Liver (tissue), 9 donors: ENCODE results near the gene CIBAR2. TPM values are rescaled to one million over a fixed set of nuclear protein-coding genes. Genes with fewer than 3 reads are reported as not detected.

Source experiments
- DNase-seq: peaks from one replicate; pipeline ENCODE4 v3.0.0-alpha.2; 2017; ENCODE audit warnings: low spot score
- H3K27ac ChIP-seq, 2 donors: one replicate each; pipeline ENCODE4 v1.7.0; 2013; ENCODE audit warnings: inconsistent platforms in 2 of 2, low read length in 2 of 2, control low read depth in 1 of 2, low read depth in 1 of 2, mild to moderate bottlenecking in 1 of 2
- H3K27me3 ChIP-seq, 4 donors: one replicate each; pipeline versions ENCODE4 v1.6.1 to v1.7.0; 2013; ENCODE audit warnings: low read length in 3 of 4, inconsistent platforms in 1 of 4, mild to moderate bottlenecking in 1 of 4, moderate library complexity in 1 of 4; ENCODE audit not compliant: control insufficient read depth in 4 of 4, insufficient read depth in 4 of 4
- H3K36me3 ChIP-seq, 4 donors: one replicate each; pipeline versions ENCODE4 v1.6.1 to v1.7.0; 2013; ENCODE audit warnings: low read length in 3 of 4, mild to moderate bottlenecking in 3 of 4, low read depth in 1 of 4, moderate library complexity in 1 of 4; ENCODE audit not compliant: control insufficient read depth in 4 of 4, insufficient read depth in 3 of 4
- H3K4me1 ChIP-seq, 4 donors: one replicate each; pipeline versions ENCODE4 v1.6.1 to v1.7.0; 2013; ENCODE audit warnings: low read length in 3 of 4, mild to moderate bottlenecking in 3 of 4, moderate library complexity in 1 of 4; ENCODE audit not compliant: control insufficient read depth in 4 of 4, insufficient read depth in 4 of 4
- H3K4me3 ChIP-seq, 3 donors: one replicate each; pipeline versions ENCODE4 v1.6.1 to v1.7.0; 2013; ENCODE audit warnings: low read length in 3 of 3, control low read depth in 1 of 3, low read depth in 1 of 3, mild to moderate bottlenecking in 1 of 3
- H3K9ac ChIP-seq, 2 donors: one replicate each; pipeline ENCODE4 v1.7.0; 2013; ENCODE audit warnings: low read length in 2 of 2, mild to moderate bottlenecking in 2 of 2, moderate library complexity in 2 of 2, control low read depth in 1 of 2, low read depth in 1 of 2
- H3K9me3 ChIP-seq, 4 donors: one replicate each; pipeline versions ENCODE4 v1.6.1 to v1.7.0; 2013; ENCODE audit warnings: low read length in 3 of 4; ENCODE audit not compliant: control insufficient read depth in 4 of 4
- ATF3 ChIP-seq: IDR thresholded peaks from 2 replicates; pipeline ENCODE4 v1.6.1; 2016; ENCODE audit warnings: antibody characterized with exemption
- CTCF ChIP-seq: fragments of 150-350 bp; IDR thresholded peaks from 2 replicates; pipeline ENCODE4 v1.5.1; 2017; ENCODE audit warnings: improper control_type of control experiment, low read depth, low read length; ENCODE audit not compliant: missing input control
- EGR1 ChIP-seq, 2 donors: IDR thresholded peaks; 2 replicates each; pipeline ENCODE4 v1.6.1; 2016 to 2018; ENCODE audit warnings: antibody characterized with exemption in 2 of 2, low read depth in 2 of 2
- FOXA1 ChIP-seq: IDR thresholded peaks from 2 replicates; pipeline ENCODE4 v1.6.1; 2016; ENCODE audit warnings: antibody characterized with exemption
- FOXA2 ChIP-seq: IDR thresholded peaks from 2 replicates; pipeline ENCODE4 v1.6.1; 2016; ENCODE audit warnings: antibody characterized with exemption
- GABPA ChIP-seq, 2 donors: IDR thresholded peaks in 1 of 2; conservative IDR thresholded peaks in 1 of 2; 2 replicates each; pipeline ENCODE4 v1.6.1; 2016; ENCODE audit warnings: antibody characterized with exemption in 2 of 2, mild to moderate bottlenecking in 1 of 2, moderate library complexity in 1 of 2
- HNF4A ChIP-seq, 2 donors: conservative IDR thresholded peaks; 2 replicates each; pipeline ENCODE4 v1.6.1; 2016; ENCODE audit warnings: antibody characterized with exemption in 2 of 2, mild to moderate bottlenecking in 2 of 2
- HNF4G ChIP-seq: IDR thresholded peaks from 2 replicates; pipeline ENCODE4 v1.6.1; 2016; ENCODE audit warnings: antibody characterized with exemption
- JUND ChIP-seq, 2 donors: IDR thresholded peaks; 2 replicates each; pipeline ENCODE4 v1.6.1; 2016; ENCODE audit warnings: antibody characterized with exemption in 2 of 2
- MAX ChIP-seq: IDR thresholded peaks from 2 replicates; pipeline ENCODE4 v1.6.1; 2016; ENCODE audit warnings: antibody characterized with exemption
- NR2F2 ChIP-seq: IDR thresholded peaks from 2 replicates; pipeline ENCODE4 v1.6.1; 2016; ENCODE audit warnings: antibody characterized with exemption
- RAD21 ChIP-seq, 2 donors: IDR thresholded peaks; 2 replicates each; pipeline ENCODE4 v1.6.1; 2016; ENCODE audit warnings: antibody characterized with exemption in 2 of 2, mild to moderate bottlenecking in 2 of 2
- REST ChIP-seq: IDR thresholded peaks from 2 replicates; pipeline ENCODE4 v1.6.1; 2016; ENCODE audit warnings: antibody characterized with exemption, mild to moderate bottlenecking
- RXRA ChIP-seq, 2 donors: IDR thresholded peaks; 2 replicates each; pipeline ENCODE4 v1.6.1; 2017 to 2018; ENCODE audit warnings: antibody characterized with exemption in 2 of 2, mild to moderate bottlenecking in 1 of 2
- SP1 ChIP-seq: IDR thresholded peaks from 2 replicates; pipeline ENCODE4 v1.6.1; 2018; ENCODE audit warnings: antibody characterized with exemption, mild to moderate bottlenecking
- TAF1 ChIP-seq: conservative IDR thresholded peaks from 2 replicates; pipeline ENCODE4 v1.6.1; 2016; ENCODE audit warnings: antibody characterized with exemption, mild to moderate bottlenecking
- YY1 ChIP-seq: IDR thresholded peaks from 2 replicates; pipeline ENCODE4 v1.6.1; 2016; ENCODE audit warnings: antibody characterized with exemption, mild to moderate bottlenecking
- ZBTB33 ChIP-seq: IDR thresholded peaks from 2 replicates; pipeline ENCODE4 v1.6.1; 2016; ENCODE audit warnings: antibody characterized with exemption
- WGBS: extraction: QIAGEN DNeasy Blood & Tissue Kit; methylation state at CpG from one replicate; pipeline ENCODE4 v1.1.7; 2013; 5-methylcytosine and 5-hydroxymethylcytosine counted together
- polyA plus RNA-seq, 2 donors: library from polyadenylated mRNA; stranded (reverse) in 1 of 2; unstranded in 1 of 2; fragments of 200-250 nt in 1 of 2; fragments of >200 nt in 1 of 2; fragmentation: Nextera tagmentation in 1 of 2; extraction: Ambion mirVana in 1 of 2; gene quantifications; one replicate each; pipeline versions ENCODE4 v1.2.1 to v1.2.3, GENCODE V29; 2013 to 2015
- total RNA-seq, 2 donors: library from RNA; depleted of rRNA; stranded (reverse); fragments of >200 nt; gene quantifications; one replicate each; pipeline ENCODE4 v1.2.3, GENCODE V29; 2014
- donor health status: healthy.
- donor health status: healthy.
- donor health status: healthy.
- donor health status: healthy.
- donor health status: healthy.

CIBAR2 gene
- total and polyA plus RNA-seq, 4 donors: not detected

GRCh38 chr16:85098565-85098964 is 13.7 kb downstream of the CIBAR2 start:
- no peak for DNase-seq
- H3K36me3 ChIP-seq: no peaks in the 10 kb centered on the region
- no peaks in the 10 kb centered on the region for H3K9me3 ChIP-seq
- H3K9ac ChIP-seq: no peak overlapping the region
- TF ChIP-seq GABPA (IDR thresholded peaks at IDR 0.05 in 1 of 2, conservative IDR thresholded peaks at IDR 0.05 in 1 of 2): no peak
- no peak for TF ChIP-seq NR2F2
- no peak for TF ChIP-seq FOXA1
- TF ChIP-seq RXRA (IDR thresholded peaks at IDR 0.05): no peak
- TF ChIP-seq ATF3: no peak
- TF ChIP-seq ZBTB33: no peak
- TF ChIP-seq MAX: no peak
- no peak for TF ChIP-seq HNF4A (conservative IDR thresholded peaks at IDR 0.05)
- TF ChIP-seq YY1: no peak
- no peak for TF ChIP-seq FOXA2
- no peak for TF ChIP-seq EGR1 (IDR thresholded peaks at IDR 0.05; ENCODE audit: low read depth in 2 of 2)
- TF ChIP-seq SP1: no peak
- no peak for TF ChIP-seq CTCF
- TF ChIP-seq HNF4G: no peak
- TF ChIP-seq JUND (IDR thresholded peaks at IDR 0.05): no peak
- H3K27me3 ChIP-seq: no peaks in the 10 kb centered on the region
- no peak overlapping the region for H3K4me3 ChIP-seq
- no peaks in the 10 kb centered on the region for H3K4me1 ChIP-seq
- WGBS: 81% methylated on average over 10 of the region's 10 CpGs
- H3K27ac ChIP-seq: no peak overlapping the region

- no peaks in the 10 kb centered on the region for H3K27me3 ChIP-seq
- no peak for DNase-seq
- no peak overlapping the region for H3K9ac ChIP-seq
- H3K36me3 ChIP-seq: no peaks in the 10 kb centered on the region
- WGBS: 68% methylated on average over 9 of the region's 9 CpGs
- H3K4me1 ChIP-seq: no peaks in the 10 kb centered on the region
- no peaks in the 10 kb centered on the region for H3K9me3 ChIP-seq
- H3K27ac ChIP-seq: no peak overlapping the region
- H3K4me3 ChIP-seq: no peak overlapping the region
- no peak for TF ChIP-seq HNF4G
- no peak for TF ChIP-seq GABPA (IDR thresholded peaks at IDR 0.05 in 1 of 2, conservative IDR thresholded peaks at IDR 0.05 in 1 of 2)
- TF ChIP-seq SP1: no peak
- no peak for TF ChIP-seq NR2F2
- no peak for TF ChIP-seq YY1
- no peak for TF ChIP-seq ZBTB33
- TF ChIP-seq MAX: no peak
- no peak for TF ChIP-seq CTCF
- TF ChIP-seq FOXA2: no peak
- no peak for TF ChIP-seq EGR1 (IDR thresholded peaks at IDR 0.05; ENCODE audit: low read depth in 2 of 2)
- TF ChIP-seq REST: no peak
- TF ChIP-seq HNF4A (conservative IDR thresholded peaks at IDR 0.05): no peak
- TF ChIP-seq TAF1: no peak
- TF ChIP-seq RAD21 (IDR thresholded peaks at IDR 0.05): no peak
- no peak for TF ChIP-seq JUND (IDR thresholded peaks at IDR 0.05)
- TF ChIP-seq RXRA (IDR thresholded peaks at IDR 0.05): no peak
- no peak for TF ChIP-seq ATF3
- TF ChIP-seq FOXA1: no peak
These were observed 15.4 kb downstream of the CIBAR2 start for GRCh38 chr16:85096921-85097320.
